GM23338 (cell line): ENCODE results near the gene CELF4. TPM values are rescaled to one million over a fixed set of nuclear protein-coding genes. Genes with fewer than 3 reads are reported as not detected.

Experiments
- ATAC-seq: fragments of 200-7000 bp; cut with Tn5 transposase; 3 replicates; pipeline ENCODE4 v1.9.1; 2020
- DNase-seq: peaks from one replicate; pipeline ENCODE4 v3.0.0-alpha.2; 2015; ENCODE audit warnings: low spot score
- H2AFZ ChIP-seq: fragments of 200-600 bp; sonication (generic); 2 replicates; pipeline ENCODE4 v1.8.0; 2016; ENCODE audit warnings: antibody characterized with exemption, mild to moderate bottlenecking, moderate library complexity
- H3F3A ChIP-seq: fragments of 200-600 bp; sonication (generic); replicated peaks from 2 replicates; pipeline ENCODE4 v1.8.0; 2017; ENCODE audit warnings: antibody characterized with exemption, mixed run types, low read depth
- H3K27ac ChIP-seq: fragments of 200-600 bp; sonication (generic); 2 replicates; pipeline ENCODE4 v1.6.1; 2016; ENCODE audit warnings: low read depth
- H3K27me3 ChIP-seq: fragments of 200-600 bp; sonication (generic); 2 replicates; pipeline ENCODE4 v1.8.0; 2016; ENCODE audit warnings: mild to moderate bottlenecking, mixed run types, moderate library complexity; ENCODE audit not compliant: insufficient read depth
- H3K36me3 ChIP-seq: fragments of 200-600 bp; sonication (generic); 2 replicates; pipeline ENCODE4 v1.8.0; 2016; ENCODE audit warnings: mild to moderate bottlenecking; ENCODE audit not compliant: insufficient read depth
- H3K4me1 ChIP-seq: fragments of 200-600 bp; sonication (generic); 2 replicates; pipeline ENCODE4 v1.8.0; 2016; ENCODE audit warnings: mild to moderate bottlenecking, moderate library complexity; ENCODE audit not compliant: insufficient read depth
- H3K4me2 ChIP-seq: fragments of 200-600 bp; sonication (generic); 2 replicates; pipeline ENCODE4 v1.7.1; 2017; ENCODE audit warnings: mixed run types
- H3K4me3 ChIP-seq: fragments of 200-600 bp; sonication (generic); 2 replicates; pipeline ENCODE4 v1.6.1; 2016; ENCODE audit warnings: mixed run types
- H3K79me2 ChIP-seq: fragments of 200-600 bp; sonication (generic); replicated peaks from 2 replicates; pipeline ENCODE4 v1.8.0; 2017; ENCODE audit warnings: mild to moderate bottlenecking; ENCODE audit not compliant: insufficient read depth
- H3K9me2 ChIP-seq: fragments of 200-600 bp; sonication (generic); 2 replicates; pipeline ENCODE4 v1.8.0; 2017; ENCODE audit not compliant: insufficient read depth
- H4K20me1 ChIP-seq: fragments of 200-600 bp; sonication (generic); replicated peaks from 2 replicates; pipeline ENCODE4 v1.8.0; 2017; ENCODE audit warnings: mild to moderate bottlenecking; ENCODE audit not compliant: insufficient read depth
- H3K27ac Mint-ChIP-seq: 2 replicates; pipeline ENCODE4 v1.8.0; 2020; ENCODE audit warnings: inconsistent platforms, mild to moderate bottlenecking, moderate library complexity, mixed read lengths
- H3K27me3 Mint-ChIP-seq: 3 replicates; pipeline ENCODE4 v1.8.0; 2022; ENCODE audit warnings: low read depth, mild to moderate bottlenecking, moderate library complexity, mixed read lengths, inconsistent platforms; ENCODE audit not compliant: insufficient read depth, poor library complexity
- H3K36me3 Mint-ChIP-seq: 3 replicates; pipeline ENCODE4 v1.8.0; 2021; ENCODE audit warnings: low read depth, mild to moderate bottlenecking, inconsistent platforms, moderate library complexity, mixed read lengths
- H3K4me1 Mint-ChIP-seq: 3 replicates; pipeline ENCODE4 v1.8.0; 2020; ENCODE audit warnings: mild to moderate bottlenecking, inconsistent platforms, mixed read lengths
- H3K4me3 Mint-ChIP-seq: 3 replicates; pipeline ENCODE4 v1.8.0; 2021; ENCODE audit warnings: moderate library complexity, mild to moderate bottlenecking, inconsistent platforms, mixed read lengths
- H3K9me3 Mint-ChIP-seq: 3 replicates; pipeline ENCODE4 v1.8.0; 2020; ENCODE audit warnings: moderate library complexity, mild to moderate bottlenecking, inconsistent platforms, mixed read lengths
- CREB1 ChIP-seq: fragments of 250-450 bp; sonication (Bioruptor Pico); IDR thresholded peaks from 2 replicates; pipeline ENCODE4 v1.5.0; 2020; ENCODE audit warnings: low read depth, mild to moderate bottlenecking, moderate library complexity
- EZH2 ChIP-seq: fragments of 200-600 bp; sonication (generic); IDR thresholded peaks from one replicate; pipeline ENCODE4 v1.8.0; 2017; ENCODE audit warnings: antibody characterized with exemption, mild to moderate bottlenecking, low read depth; ENCODE audit not compliant: unreplicated experiment
- EZH2phosphoT487 ChIP-seq: fragments of 200-600 bp; sonication (generic); IDR thresholded peaks from one replicate; pipeline ENCODE4 v1.8.1; 2018; ENCODE audit warnings: antibody characterized with exemption; ENCODE audit not compliant: unreplicated experiment
- JUNB ChIP-seq: IDR thresholded peaks from one replicate; pipeline ENCODE4 v1.6.1; 2016; ENCODE audit warnings: antibody characterized with exemption; ENCODE audit not compliant: unreplicated experiment
- NANOG ChIP-seq: IDR thresholded peaks from 2 replicates; pipeline ENCODE4 v1.6.1; 2016; ENCODE audit warnings: antibody characterized with exemption, borderline replicate concordance
- POLR2AphosphoS5 ChIP-seq: IDR thresholded peaks from 2 replicates; pipeline ENCODE4 v1.6.1; 2016; ENCODE audit warnings: antibody characterized with exemption, low read depth
- STAT1 ChIP-seq: IDR thresholded peaks from one replicate; pipeline ENCODE4 v1.6.1; 2016; ENCODE audit warnings: antibody characterized with exemption; ENCODE audit not compliant: unreplicated experiment
- ZNF114 ChIP-seq: fragments of 250-450 bp; sonication (Bioruptor Pico); IDR thresholded peaks from 2 replicates; pipeline ENCODE4 v1.5.0; 2020; ENCODE audit warnings: mild to moderate bottlenecking, moderate library complexity
- ZNF331 ChIP-seq: fragments of 250-450 bp; sonication (Bioruptor Pico); IDR thresholded peaks from 2 replicates; pipeline ENCODE4 v1.5.0; 2020; ENCODE audit warnings: low read depth, mild to moderate bottlenecking, moderate library complexity
- polyA plus RNA-seq: library from polyadenylated mRNA; unstranded; fragments of >200 nt; fragmentation: Nextera tagmentation; extraction: Ambion mirVana; gene quantifications from 2 replicates; pipeline ENCODE4 v1.2.1, GENCODE V29; 2016
- total RNA-seq: library from RNA; depleted of rRNA; stranded (reverse); fragments of >200 nt; shearing (Covaris generic); gene quantifications from 2 replicates; pipeline ENCODE4 v1.2.3, GENCODE V29; 2014
- TF ChIP-seq, protein P1 (sequence below), 2 experiments: fragments of 200-600 bp in 1 of 2; sonication (generic) in 1 of 2; conservative IDR thresholded peaks; 2 replicates each; pipeline versions ENCODE4 v1.5.1 to v1.6.1; 2016 to 2017; ENCODE audit warnings: antibody characterized with exemption in 2 of 2, low read depth in 2 of 2, mild to moderate bottlenecking in 2 of 2, moderate library complexity in 1 of 2
- TF ChIP-seq, protein P2 (sequence below): IDR thresholded peaks from one replicate; pipeline ENCODE4 v1.6.1; 2018; ENCODE audit warnings: antibody characterized with exemption; ENCODE audit not compliant: unreplicated experiment
- TF ChIP-seq, protein P3 (sequence below): fragments of 250-450 bp; sonication (Bioruptor Pico); IDR thresholded peaks from 2 replicates; pipeline ENCODE4 v1.5.0; 2020; ENCODE audit warnings: mild to moderate bottlenecking, moderate library complexity
- TF ChIP-seq, protein P4 (sequence below): IDR thresholded peaks from 2 replicates; pipeline ENCODE4 v1.6.1; 2016; ENCODE audit warnings: antibody characterized with exemption

The CELF4 gene
- total and polyA plus RNA-seq, 2 experiments from 2014 or later, result 2.6 to 6.7 TPM

DNA sequence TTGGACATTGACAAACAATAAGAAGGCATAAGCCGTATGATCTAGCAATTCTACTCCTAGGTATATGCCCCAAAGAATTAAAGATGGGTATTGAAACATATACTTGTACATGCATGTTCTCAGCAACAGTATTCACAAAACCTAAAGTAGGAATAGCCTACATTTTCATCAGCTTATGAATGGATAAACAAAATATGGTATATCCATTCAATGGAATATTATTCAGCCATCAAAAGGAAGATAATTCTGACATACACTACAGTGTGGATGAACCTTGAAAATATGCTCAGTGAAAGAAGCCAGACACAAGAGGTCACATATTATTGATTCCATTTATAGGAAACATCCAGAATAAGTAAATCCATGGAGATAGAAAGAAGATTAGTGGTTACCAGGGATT is 56.0 kb downstream of the CELF4 start:
- no peak overlapping the region for H2AFZ ChIP-seq
- no peaks in the 10 kb centered on the region for H4K20me1 ChIP-seq
- no peaks in the 10 kb centered on the region for H3K4me1 ChIP-seq
- peaks cover 5% of the 10 kb centered on the region; the same call in 1 of the 2 replicates for H3K9me2 ChIP-seq
- Mint-ChIP-seq H3K9me3 (peaks cover 22% of the 10 kb centered on the region), H3K36me3 (peaks cover 5% of the 10 kb centered on the region; the same call in 2 of the 3 replicates), H3K27ac (no peak overlapping the region), H3K4me1 (peaks cover 3% of the 10 kb centered on the region; the same call in 2 of the 3 replicates), H3K27me3 (peaks cover 15% of the 10 kb centered on the region), H3K4me3 (no peak overlapping the region)
- no peaks in the 10 kb centered on the region for H3K27me3 ChIP-seq
- DNase-seq, result no peak
- ATAC-seq, result no peak
- H3K4me2 ChIP-seq, result no peak overlapping the region
- no peak for TF ChIP-seq NANOG
- TF ChIP-seq, protein P1, sequence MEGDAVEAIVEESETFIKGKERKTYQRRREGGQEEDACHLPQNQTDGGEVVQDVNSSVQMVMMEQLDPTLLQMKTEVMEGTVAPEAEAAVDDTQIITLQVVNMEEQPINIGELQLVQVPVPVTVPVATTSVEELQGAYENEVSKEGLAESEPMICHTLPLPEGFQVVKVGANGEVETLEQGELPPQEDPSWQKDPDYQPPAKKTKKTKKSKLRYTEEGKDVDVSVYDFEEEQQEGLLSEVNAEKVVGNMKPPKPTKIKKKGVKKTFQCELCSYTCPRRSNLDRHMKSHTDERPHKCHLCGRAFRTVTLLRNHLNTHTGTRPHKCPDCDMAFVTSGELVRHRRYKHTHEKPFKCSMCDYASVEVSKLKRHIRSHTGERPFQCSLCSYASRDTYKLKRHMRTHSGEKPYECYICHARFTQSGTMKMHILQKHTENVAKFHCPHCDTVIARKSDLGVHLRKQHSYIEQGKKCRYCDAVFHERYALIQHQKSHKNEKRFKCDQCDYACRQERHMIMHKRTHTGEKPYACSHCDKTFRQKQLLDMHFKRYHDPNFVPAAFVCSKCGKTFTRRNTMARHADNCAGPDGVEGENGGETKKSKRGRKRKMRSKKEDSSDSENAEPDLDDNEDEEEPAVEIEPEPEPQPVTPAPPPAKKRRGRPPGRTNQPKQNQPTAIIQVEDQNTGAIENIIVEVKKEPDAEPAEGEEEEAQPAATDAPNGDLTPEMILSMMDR (conservative IDR thresholded peaks at IDR 0.05; ENCODE audit: low read depth in 2 of 2), result no peak
- TF ChIP-seq ZNF331 (CRISPR knock-in tag), result no peak
- TF ChIP-seq, protein P2, sequence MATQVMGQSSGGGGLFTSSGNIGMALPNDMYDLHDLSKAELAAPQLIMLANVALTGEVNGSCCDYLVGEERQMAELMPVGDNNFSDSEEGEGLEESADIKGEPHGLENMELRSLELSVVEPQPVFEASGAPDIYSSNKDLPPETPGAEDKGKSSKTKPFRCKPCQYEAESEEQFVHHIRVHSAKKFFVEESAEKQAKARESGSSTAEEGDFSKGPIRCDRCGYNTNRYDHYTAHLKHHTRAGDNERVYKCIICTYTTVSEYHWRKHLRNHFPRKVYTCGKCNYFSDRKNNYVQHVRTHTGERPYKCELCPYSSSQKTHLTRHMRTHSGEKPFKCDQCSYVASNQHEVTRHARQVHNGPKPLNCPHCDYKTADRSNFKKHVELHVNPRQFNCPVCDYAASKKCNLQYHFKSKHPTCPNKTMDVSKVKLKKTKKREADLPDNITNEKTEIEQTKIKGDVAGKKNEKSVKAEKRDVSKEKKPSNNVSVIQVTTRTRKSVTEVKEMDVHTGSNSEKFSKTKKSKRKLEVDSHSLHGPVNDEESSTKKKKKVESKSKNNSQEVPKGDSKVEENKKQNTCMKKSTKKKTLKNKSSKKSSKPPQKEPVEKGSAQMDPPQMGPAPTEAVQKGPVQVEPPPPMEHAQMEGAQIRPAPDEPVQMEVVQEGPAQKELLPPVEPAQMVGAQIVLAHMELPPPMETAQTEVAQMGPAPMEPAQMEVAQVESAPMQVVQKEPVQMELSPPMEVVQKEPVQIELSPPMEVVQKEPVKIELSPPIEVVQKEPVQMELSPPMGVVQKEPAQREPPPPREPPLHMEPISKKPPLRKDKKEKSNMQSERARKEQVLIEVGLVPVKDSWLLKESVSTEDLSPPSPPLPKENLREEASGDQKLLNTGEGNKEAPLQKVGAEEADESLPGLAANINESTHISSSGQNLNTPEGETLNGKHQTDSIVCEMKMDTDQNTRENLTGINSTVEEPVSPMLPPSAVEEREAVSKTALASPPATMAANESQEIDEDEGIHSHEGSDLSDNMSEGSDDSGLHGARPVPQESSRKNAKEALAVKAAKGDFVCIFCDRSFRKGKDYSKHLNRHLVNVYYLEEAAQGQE, result no peak
- no peak for TF ChIP-seq CREB1 (CRISPR knock-in tag)
- no peak for TF ChIP-seq STAT1
- TF ChIP-seq, protein P3, sequence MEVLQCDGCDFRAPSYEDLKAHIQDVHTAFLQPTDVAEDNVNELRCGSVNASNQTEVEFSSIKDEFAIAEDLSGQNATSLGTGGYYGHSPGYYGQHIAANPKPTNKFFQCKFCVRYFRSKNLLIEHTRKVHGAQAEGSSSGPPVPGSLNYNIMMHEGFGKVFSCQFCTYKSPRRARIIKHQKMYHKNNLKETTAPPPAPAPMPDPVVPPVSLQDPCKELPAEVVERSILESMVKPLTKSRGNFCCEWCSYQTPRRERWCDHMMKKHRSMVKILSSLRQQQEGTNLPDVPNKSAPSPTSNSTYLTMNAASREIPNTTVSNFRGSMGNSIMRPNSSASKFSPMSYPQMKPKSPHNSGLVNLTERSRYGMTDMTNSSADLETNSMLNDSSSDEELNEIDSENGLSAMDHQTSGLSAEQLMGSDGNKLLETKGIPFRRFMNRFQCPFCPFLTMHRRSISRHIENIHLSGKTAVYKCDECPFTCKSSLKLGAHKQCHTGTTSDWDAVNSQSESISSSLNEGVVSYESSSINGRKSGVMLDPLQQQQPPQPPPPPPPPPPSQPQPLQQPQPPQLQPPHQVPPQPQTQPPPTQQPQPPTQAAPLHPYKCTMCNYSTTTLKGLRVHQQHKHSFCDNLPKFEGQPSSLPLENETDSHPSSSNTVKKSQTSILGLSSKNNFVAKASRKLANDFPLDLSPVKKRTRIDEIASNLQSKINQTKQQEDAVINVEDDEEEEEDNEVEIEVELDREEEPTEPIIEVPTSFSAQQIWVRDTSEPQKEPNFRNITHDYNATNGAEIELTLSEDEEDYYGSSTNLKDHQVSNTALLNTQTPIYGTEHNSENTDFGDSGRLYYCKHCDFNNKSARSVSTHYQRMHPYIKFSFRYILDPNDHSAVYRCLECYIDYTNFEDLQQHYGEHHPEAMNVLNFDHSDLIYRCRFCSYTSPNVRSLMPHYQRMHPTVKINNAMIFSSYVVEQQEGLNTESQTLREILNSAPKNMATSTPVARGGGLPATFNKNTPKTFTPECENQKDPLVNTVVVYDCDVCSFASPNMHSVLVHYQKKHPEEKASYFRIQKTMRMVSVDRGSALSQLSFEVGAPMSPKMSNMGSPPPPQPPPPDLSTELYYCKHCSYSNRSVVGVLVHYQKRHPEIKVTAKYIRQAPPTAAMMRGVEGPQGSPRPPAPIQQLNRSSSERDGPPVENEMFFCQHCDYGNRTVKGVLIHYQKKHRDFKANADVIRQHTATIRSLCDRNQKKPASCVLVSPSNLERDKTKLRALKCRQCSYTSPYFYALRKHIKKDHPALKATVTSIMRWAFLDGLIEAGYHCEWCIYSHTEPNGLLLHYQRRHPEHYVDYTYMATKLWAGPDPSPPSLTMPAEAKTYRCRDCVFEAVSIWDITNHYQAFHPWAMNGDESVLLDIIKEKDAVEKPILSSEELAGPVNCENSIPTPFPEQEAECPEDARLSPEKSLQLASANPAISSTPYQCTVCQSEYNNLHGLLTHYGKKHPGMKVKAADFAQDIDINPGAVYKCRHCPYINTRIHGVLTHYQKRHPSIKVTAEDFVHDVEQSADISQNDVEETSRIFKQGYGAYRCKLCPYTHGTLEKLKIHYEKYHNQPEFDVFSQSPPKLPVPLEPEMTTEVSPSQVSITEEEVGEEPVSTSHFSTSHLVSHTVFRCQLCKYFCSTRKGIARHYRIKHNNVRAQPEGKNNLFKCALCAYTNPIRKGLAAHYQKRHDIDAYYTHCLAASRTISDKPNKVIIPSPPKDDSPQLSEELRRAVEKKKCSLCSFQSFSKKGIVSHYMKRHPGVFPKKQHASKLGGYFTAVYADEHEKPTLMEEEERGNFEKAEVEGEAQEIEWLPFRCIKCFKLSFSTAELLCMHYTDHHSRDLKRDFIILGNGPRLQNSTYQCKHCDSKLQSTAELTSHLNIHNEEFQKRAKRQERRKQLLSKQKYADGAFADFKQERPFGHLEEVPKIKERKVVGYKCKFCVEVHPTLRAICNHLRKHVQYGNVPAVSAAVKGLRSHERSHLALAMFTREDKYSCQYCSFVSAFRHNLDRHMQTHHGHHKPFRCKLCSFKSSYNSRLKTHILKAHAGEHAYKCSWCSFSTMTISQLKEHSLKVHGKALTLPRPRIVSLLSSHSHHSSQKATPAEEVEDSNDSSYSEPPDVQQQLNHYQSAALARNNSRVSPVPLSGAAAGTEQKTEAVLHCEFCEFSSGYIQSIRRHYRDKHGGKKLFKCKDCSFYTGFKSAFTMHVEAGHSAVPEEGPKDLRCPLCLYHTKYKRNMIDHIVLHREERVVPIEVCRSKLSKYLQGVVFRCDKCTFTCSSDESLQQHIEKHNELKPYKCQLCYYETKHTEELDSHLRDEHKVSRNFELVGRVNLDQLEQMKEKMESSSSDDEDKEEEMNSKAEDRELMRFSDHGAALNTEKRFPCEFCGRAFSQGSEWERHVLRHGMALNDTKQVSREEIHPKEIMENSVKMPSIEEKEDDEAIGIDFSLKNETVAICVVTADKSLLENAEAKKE, result no peak
- no peak for TF ChIP-seq POLR2AphosphoS5
- no peak for TF ChIP-seq ZNF114 (CRISPR knock-in tag)
- TF ChIP-seq EZH2phosphoT487, result no peak
- no peak for TF ChIP-seq EZH2
- TF ChIP-seq JUNB, result no peak
- TF ChIP-seq, protein P4, sequence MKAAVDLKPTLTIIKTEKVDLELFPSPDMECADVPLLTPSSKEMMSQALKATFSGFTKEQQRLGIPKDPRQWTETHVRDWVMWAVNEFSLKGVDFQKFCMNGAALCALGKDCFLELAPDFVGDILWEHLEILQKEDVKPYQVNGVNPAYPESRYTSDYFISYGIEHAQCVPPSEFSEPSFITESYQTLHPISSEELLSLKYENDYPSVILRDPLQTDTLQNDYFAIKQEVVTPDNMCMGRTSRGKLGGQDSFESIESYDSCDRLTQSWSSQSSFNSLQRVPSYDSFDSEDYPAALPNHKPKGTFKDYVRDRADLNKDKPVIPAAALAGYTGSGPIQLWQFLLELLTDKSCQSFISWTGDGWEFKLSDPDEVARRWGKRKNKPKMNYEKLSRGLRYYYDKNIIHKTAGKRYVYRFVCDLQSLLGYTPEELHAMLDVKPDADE, result no peak
- H3K79me2 ChIP-seq, result no peaks in the 10 kb centered on the region
- H3K36me3 ChIP-seq, result no peaks in the 10 kb centered on the region
- no peak overlapping the region for H3K4me3 ChIP-seq
- no peaks in the 10 kb centered on the region for H3F3A ChIP-seq
- H3K27ac ChIP-seq, result no peak overlapping the region
